Neural progenitor cell (in vitro differentiated cells): ENCODE data around the gene SCRN1. TPM values are rescaled to one million over a fixed set of nuclear protein-coding genes. Genes with fewer than 3 reads are reported as not detected.

Source experiments
- DNase-seq: peaks from one replicate; pipeline ENCODE4 v3.0.0-alpha.2; 2016; ENCODE audit warnings: low spot score
- H2AFZ ChIP-seq: fragments of 200-600 bp; sonication (generic); replicated peaks from 2 replicates; pipeline ENCODE4 v1.6.1; 2016; ENCODE audit warnings: antibody characterized with exemption
- H3F3A ChIP-seq: fragments of 200-600 bp; sonication (generic); 2 replicates; pipeline ENCODE4 v1.6.1; 2016; ENCODE audit warnings: antibody characterized with exemption, low read depth
- H3K27ac ChIP-seq: fragments of 200-600 bp; sonication (generic); 2 replicates; pipeline ENCODE4 v1.5.1; 2016; ENCODE audit warnings: mild to moderate bottlenecking
- H3K27me3 ChIP-seq: fragments of 200-600 bp; sonication (generic); 2 replicates; pipeline ENCODE4 v1.6.1; 2016; ENCODE audit warnings: mild to moderate bottlenecking, moderate library complexity
- H3K36me3 ChIP-seq: fragments of 200-600 bp; sonication (generic); 2 replicates; pipeline ENCODE4 v1.5.1; 2016
- H3K4me1 ChIP-seq: fragments of 200-600 bp; sonication (generic); 2 replicates; pipeline ENCODE4 v1.6.1; 2016; ENCODE audit warnings: mixed run types
- H3K4me2 ChIP-seq: fragments of 200-600 bp; sonication (generic); 2 replicates; pipeline ENCODE4 v1.6.1; 2016
- H3K4me3 ChIP-seq: fragments of 200-600 bp; sonication (generic); 2 replicates; pipeline ENCODE4 v1.5.1; 2016
- H3K79me2 ChIP-seq: fragments of 200-600 bp; sonication (generic); 2 replicates; pipeline ENCODE4 v1.6.1; 2016; ENCODE audit warnings: low read depth
- H3K9ac ChIP-seq: fragments of 200-600 bp; sonication (generic); 2 replicates; pipeline ENCODE4 v1.6.1; 2016
- H3K9me3 ChIP-seq: fragments of 200-600 bp; sonication (generic); 2 replicates; pipeline ENCODE4 v1.5.1; 2016; ENCODE audit warnings: low read depth
- H4K20me1 ChIP-seq: fragments of 200-600 bp; sonication (generic); 2 replicates; pipeline ENCODE4 v1.6.1; 2016; ENCODE audit warnings: low read depth
- H3K27ac Mint-ChIP-seq: 3 replicates; pipeline ENCODE4 v1.8.0; 2021; ENCODE audit warnings: mixed read lengths
- H3K27me3 Mint-ChIP-seq: 2 replicates; pipeline ENCODE4 v1.8.0; 2022; ENCODE audit warnings: low read depth, mild to moderate bottlenecking, inconsistent platforms, moderate library complexity, mixed read lengths; ENCODE audit not compliant: insufficient read depth
- H3K36me3 Mint-ChIP-seq: 3 replicates; pipeline ENCODE4 v1.8.0; 2021; ENCODE audit warnings: mixed read lengths
- H3K4me1 Mint-ChIP-seq: 3 replicates; pipeline ENCODE4 v1.8.0; 2021; ENCODE audit warnings: mixed read lengths
- H3K4me3 Mint-ChIP-seq: 3 replicates; pipeline ENCODE4 v1.8.0; 2021; ENCODE audit warnings: mild to moderate bottlenecking, moderate library complexity, mixed read lengths
- H3K9me3 Mint-ChIP-seq: 3 replicates; pipeline ENCODE4 v1.8.0; 2020; ENCODE audit warnings: mixed read lengths
- EZH2 ChIP-seq: fragments of 200-600 bp; sonication (generic); IDR thresholded peaks from 2 replicates; pipeline ENCODE4 v1.6.1; 2017; ENCODE audit warnings: antibody characterized with exemption, mild to moderate bottlenecking, moderate library complexity
- EZH2phosphoT487 ChIP-seq: fragments of 200-600 bp; sonication (generic); IDR thresholded peaks from 2 replicates; pipeline ENCODE4 v1.6.1; 2017; ENCODE audit warnings: antibody characterized with exemption
- total RNA-seq: library from RNA; depleted of rRNA; stranded (reverse); fragments of >200 nt; gene quantifications from 2 replicates; pipeline ENCODE4 v1.2.3, GENCODE V29; 2015; ENCODE audit warnings: low replicate concordance
- TF ChIP-seq, protein P1 (sequence below): fragments of 200-600 bp; sonication (generic); IDR thresholded peaks from 2 replicates; pipeline ENCODE4 v1.5.1; 2017; ENCODE audit warnings: antibody characterized with exemption, mild to moderate bottlenecking

Gene SCRN1
- total RNA-seq, 1 donor from 2014 or later: 106 TPM

DNA sequence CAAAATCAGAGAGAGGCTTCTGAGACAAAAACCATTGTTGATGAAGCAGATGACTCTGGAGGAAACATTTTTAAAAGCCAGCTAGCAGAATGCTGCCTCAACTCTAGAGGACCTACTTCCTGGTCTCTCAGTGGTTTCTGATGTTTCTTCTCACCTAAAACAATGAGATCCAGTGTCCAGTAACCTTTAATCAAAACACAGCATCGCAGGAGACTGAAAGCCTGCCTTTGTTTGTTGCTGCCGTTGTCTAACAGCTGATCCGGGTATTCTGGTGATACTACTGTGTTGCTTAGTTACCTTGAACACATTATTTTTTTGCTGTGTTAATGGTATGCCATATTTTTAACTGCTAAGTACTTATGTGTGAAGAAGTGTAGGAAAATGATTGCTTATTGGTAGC lies 112.4 kb downstream of the SCRN1 start:
- H2AFZ ChIP-seq: no peak overlapping the region
- peaks cover 24% of the 10 kb centered on the region for H3K4me1 Mint-ChIP-seq
- peaks cover 8% of the 10 kb centered on the region for H3F3A ChIP-seq
- DNase-seq: no peak
- no peaks in the 10 kb centered on the region for H3K9me3 ChIP-seq
- H3K27me3 Mint-ChIP-seq: no peaks in the 10 kb centered on the region
- H3K27ac ChIP-seq: no peak overlapping the region
- peaks cover 15% of the 10 kb centered on the region for H3K4me1 ChIP-seq
- no peak overlapping the region for H3K9ac ChIP-seq
- H4K20me1 ChIP-seq: no peaks in the 10 kb centered on the region
- H3K27ac Mint-ChIP-seq: no peak overlapping the region
- H3K9me3 Mint-ChIP-seq: no peaks in the 10 kb centered on the region
- peaks cover 2% of the 10 kb centered on the region for H3K36me3 Mint-ChIP-seq
- no peak overlapping the region for H3K4me3 ChIP-seq
- TF ChIP-seq EZH2 (no peak), EZH2phosphoT487 (no peak)
- TF ChIP-seq, protein P1, sequence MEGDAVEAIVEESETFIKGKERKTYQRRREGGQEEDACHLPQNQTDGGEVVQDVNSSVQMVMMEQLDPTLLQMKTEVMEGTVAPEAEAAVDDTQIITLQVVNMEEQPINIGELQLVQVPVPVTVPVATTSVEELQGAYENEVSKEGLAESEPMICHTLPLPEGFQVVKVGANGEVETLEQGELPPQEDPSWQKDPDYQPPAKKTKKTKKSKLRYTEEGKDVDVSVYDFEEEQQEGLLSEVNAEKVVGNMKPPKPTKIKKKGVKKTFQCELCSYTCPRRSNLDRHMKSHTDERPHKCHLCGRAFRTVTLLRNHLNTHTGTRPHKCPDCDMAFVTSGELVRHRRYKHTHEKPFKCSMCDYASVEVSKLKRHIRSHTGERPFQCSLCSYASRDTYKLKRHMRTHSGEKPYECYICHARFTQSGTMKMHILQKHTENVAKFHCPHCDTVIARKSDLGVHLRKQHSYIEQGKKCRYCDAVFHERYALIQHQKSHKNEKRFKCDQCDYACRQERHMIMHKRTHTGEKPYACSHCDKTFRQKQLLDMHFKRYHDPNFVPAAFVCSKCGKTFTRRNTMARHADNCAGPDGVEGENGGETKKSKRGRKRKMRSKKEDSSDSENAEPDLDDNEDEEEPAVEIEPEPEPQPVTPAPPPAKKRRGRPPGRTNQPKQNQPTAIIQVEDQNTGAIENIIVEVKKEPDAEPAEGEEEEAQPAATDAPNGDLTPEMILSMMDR: no peak
- no peaks in the 10 kb centered on the region for H3K36me3 ChIP-seq
- H3K79me2 ChIP-seq: no peaks in the 10 kb centered on the region
- peaks cover under 1% of the 10 kb centered on the region for H3K27me3 ChIP-seq
- H3K4me2 ChIP-seq: no peak overlapping the region
- no peak overlapping the region for H3K4me3 Mint-ChIP-seq

DNA sequence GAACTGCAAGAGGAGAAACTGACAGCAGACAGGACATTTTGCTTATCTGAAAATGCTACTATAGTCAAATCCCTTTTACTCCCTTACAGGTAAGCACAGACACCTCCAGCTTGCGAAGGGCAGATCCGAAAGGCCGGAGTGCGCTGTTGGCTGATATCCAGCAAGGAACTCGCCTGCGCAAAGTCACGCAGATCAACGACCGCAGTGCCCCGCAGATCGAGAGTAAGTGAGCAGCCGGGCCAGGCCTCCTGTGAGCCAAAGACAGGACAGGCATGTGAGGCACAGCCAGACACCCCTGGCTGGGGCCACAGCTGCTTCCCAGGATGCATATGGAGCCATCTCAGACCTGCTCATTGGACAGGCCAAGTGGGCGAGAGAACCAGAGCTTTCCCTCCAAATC lies 113.9 kb downstream of the SCRN1 start:
- Histone ChIP-seq H3K27ac (no peak overlapping the region), H3K36me3 (no peaks in the 10 kb centered on the region), H3K79me2 (no peaks in the 10 kb centered on the region), H3K27me3 (no peaks in the 10 kb centered on the region), H4K20me1 (no peaks in the 10 kb centered on the region), H3K4me2 (no peak overlapping the region), H3K9ac (no peak overlapping the region), H3K4me1 (peaks cover 5% of the 10 kb centered on the region), H3K9me3 (no peaks in the 10 kb centered on the region), H2AFZ (no peak overlapping the region), H3F3A (no peaks in the 10 kb centered on the region), H3K4me3 (no peak overlapping the region)
- Mint-ChIP-seq H3K4me1 (peaks cover 17% of the 10 kb centered on the region), H3K9me3 (no peaks in the 10 kb centered on the region), H3K36me3 (peaks cover 2% of the 10 kb centered on the region), H3K27me3 (no peaks in the 10 kb centered on the region), H3K4me3 (no peak overlapping the region), H3K27ac (no peak overlapping the region)
- no peak for TF ChIP-seq EZH2phosphoT487
- TF ChIP-seq, protein P1: no peak
- no peak for TF ChIP-seq EZH2
- DNase-seq: no peak

DNA sequence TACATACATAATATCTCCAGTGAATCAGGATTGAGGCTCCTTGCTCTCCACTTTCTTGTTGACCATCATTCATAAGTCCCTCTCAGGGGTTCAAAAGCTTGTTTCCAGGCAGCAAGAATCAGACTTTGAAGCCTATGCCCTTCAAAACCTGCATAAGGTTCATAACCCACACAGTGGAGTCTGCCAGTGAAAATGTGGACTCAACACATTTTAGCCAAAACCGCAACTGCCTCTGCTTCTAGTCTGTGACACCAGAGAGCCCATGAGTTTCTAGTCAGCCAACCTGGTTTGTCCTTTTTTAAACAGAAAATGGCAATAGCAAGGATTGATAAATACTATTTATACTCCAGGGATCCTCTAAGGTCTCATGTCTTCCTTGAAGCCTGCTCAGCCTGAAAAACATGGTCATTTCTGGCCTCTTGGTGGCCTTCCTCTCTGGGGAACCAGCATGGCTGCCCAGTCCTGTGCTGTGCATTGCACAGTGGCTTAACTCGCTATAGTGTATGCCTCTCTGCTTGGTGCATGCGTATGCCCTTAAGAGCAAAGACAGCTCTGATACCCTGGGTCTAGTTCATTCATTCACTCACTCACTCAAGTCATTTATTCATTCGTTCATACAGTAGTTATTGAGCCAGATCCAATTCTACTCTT lies 115.8 kb downstream of the SCRN1 start:
- Histone ChIP-seq H3K27me3 (no peaks in the 10 kb centered on the region), H3K36me3 (no peaks in the 10 kb centered on the region), H2AFZ (no peak overlapping the region), H3K9me3 (no peaks in the 10 kb centered on the region), H4K20me1 (no peaks in the 10 kb centered on the region), H3K79me2 (no peaks in the 10 kb centered on the region), H3K4me2 (no peak overlapping the region), H3K27ac (no peak overlapping the region), H3K4me3 (no peak overlapping the region), H3F3A (no peaks in the 10 kb centered on the region), H3K4me1 (peaks cover 5% of the 10 kb centered on the region), H3K9ac (no peak overlapping the region)
- Mint-ChIP-seq H3K9me3 (no peaks in the 10 kb centered on the region), H3K4me1 (peaks cover 17% of the 10 kb centered on the region), H3K36me3 (peaks cover 2% of the 10 kb centered on the region), H3K27ac (no peak overlapping the region), H3K27me3 (no peaks in the 10 kb centered on the region), H3K4me3 (no peak overlapping the region)
- no peak for TF ChIP-seq EZH2phosphoT487
- TF ChIP-seq, protein P1: no peak
- no peak for TF ChIP-seq EZH2
- no peak for DNase-seq
